ENCODE results near the gene CLK1.

CLK1 gene

DNA sequence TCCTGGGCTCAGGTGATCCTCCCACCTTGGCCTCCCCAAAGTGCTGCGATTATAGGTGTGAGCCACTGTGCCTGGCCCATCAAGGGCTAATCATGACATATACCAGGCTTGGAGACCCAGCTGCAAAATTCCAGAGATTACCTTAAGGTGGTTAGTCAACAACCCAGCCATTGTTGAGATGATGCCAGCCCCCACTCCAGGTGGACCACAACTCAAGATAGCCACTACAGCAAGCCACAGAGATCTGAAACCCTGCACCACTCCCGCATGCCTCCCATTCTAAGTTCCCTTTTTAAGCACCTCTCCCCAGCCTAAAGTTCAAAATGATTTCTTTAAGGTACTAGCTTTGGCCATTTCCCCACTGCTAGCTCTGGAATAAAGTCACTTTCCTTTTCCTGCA lies 4.6 kb upstream of the CLK1 start:
- Histone ChIP-seq H3K36me3 (ENCODE audit: insufficient read depth, low read length) (peaks cover 21% of the 10 kb centered on the region), H3K4me3 (ENCODE audit: low read length) (no peak overlapping the region), H3K4me1 (ENCODE audit: insufficient read depth, low read length) (no peaks in the 10 kb centered on the region), H3K9me3 (ENCODE audit: low read length) (no peaks in the 10 kb centered on the region), H3K27me3 (ENCODE audit: insufficient read depth, low read length) (no peaks in the 10 kb centered on the region), H2AFZ (ENCODE audit: low read depth, low read length) (no peak overlapping the region)

DNA sequence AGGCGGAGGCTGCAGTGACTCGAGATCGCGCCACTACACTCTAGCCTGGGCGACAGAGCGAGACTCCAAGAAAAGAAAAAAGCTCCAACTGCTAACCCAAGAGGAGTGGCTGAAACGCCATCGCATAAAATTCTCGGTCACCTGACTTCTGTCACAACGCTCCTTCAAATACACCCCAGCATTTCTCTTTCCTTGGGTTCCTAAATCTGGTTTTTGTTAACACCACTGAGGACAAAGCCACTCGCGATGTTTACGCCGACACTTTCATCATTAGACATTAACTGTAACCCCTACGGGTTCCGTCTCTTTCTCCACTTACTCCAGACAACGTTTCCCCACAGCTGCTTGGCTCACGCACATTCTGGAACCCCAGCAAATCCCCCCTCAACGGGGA lies 679 bp downstream of the CLK1 start:
- H3K27me3 ChIP-seq (ENCODE audit: insufficient read depth, low read length), result no peaks in the 10 kb centered on the region
- no peak overlapping the region for H2AFZ ChIP-seq (ENCODE audit: low read depth, low read length)
- H3K36me3 ChIP-seq (ENCODE audit: insufficient read depth, low read length), result peaks cover 29% of the 10 kb centered on the region
- H3K4me1 ChIP-seq (ENCODE audit: insufficient read depth, low read length), result peaks cover 11% of the 10 kb centered on the region
- no peaks in the 10 kb centered on the region for H3K9me3 ChIP-seq (ENCODE audit: low read length)
- peak overlapping the region; percentile 72 for H3K4me3 ChIP-seq (ENCODE audit: low read length)

DNA sequence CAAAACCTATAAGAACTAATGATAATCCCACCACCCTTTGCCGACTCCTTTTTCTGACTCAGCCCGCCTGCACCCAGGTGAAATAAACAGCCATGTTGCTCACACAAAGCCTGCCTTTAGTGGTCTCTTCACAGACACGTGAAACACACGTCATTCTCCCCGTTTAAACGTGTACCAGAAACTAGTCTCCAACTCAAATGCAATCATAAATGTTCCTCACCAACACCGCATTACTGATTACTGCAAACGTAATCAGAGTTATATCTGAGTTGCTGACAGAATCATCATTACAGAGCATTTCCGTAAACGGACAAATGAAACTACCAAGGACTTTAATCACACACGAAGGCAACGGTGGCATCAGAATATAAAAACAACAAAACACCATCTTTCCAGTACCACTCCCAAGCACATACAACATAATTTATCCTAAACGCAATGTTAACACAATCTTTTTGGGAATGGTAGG lies 1.9 kb downstream of the CLK1 start:
- Histone ChIP-seq H3K27me3 (ENCODE audit: insufficient read depth, low read length) (no peaks in the 10 kb centered on the region), H3K36me3 (ENCODE audit: insufficient read depth, low read length) (peaks cover 41% of the 10 kb centered on the region), H2AFZ (ENCODE audit: low read depth, low read length) (no peak overlapping the region), H3K9me3 (ENCODE audit: low read length) (no peaks in the 10 kb centered on the region), H3K4me1 (ENCODE audit: insufficient read depth, low read length) (peaks cover 11% of the 10 kb centered on the region), H3K4me3 (ENCODE audit: low read length) (peak overlapping the region; percentile 72)

DNA sequence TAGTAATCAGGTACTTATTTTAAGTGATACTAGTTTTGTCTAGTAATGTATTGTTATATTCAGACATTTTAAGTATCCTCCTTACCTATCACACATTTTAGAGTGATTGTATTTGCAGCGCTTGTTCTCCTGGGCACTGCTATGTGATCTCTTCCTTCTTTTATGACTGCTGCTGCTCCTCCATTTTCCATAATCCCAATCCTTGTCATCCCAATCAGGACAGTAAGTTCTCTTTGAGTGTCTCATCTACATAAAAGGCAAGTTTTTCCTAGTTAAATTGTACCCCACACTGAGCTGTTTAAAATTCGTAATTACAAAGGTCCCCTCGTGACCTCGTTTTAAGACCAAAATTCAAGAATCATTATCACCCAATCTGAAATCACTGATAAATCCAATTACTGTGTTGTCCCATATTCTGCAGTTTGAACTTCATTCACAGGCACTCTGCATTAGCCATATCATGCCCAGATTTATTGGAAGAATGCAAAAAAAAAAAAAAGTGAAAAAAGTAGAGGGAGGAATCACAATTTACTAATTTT lies 2.8 kb downstream of the CLK1 start:
- H3K4me1 ChIP-seq (ENCODE audit: insufficient read depth, low read length), result peaks cover 11% of the 10 kb centered on the region
- H3K27me3 ChIP-seq (ENCODE audit: insufficient read depth, low read length), result no peaks in the 10 kb centered on the region
- H3K36me3 ChIP-seq (ENCODE audit: insufficient read depth, low read length), result peaks cover 50% of the 10 kb centered on the region
- no peak overlapping the region for H2AFZ ChIP-seq (ENCODE audit: low read depth, low read length)
- H3K4me3 ChIP-seq (ENCODE audit: low read length), result peak overlapping the region; percentile 72
- H3K9me3 ChIP-seq (ENCODE audit: low read length), result no peaks in the 10 kb centered on the region

DNA sequence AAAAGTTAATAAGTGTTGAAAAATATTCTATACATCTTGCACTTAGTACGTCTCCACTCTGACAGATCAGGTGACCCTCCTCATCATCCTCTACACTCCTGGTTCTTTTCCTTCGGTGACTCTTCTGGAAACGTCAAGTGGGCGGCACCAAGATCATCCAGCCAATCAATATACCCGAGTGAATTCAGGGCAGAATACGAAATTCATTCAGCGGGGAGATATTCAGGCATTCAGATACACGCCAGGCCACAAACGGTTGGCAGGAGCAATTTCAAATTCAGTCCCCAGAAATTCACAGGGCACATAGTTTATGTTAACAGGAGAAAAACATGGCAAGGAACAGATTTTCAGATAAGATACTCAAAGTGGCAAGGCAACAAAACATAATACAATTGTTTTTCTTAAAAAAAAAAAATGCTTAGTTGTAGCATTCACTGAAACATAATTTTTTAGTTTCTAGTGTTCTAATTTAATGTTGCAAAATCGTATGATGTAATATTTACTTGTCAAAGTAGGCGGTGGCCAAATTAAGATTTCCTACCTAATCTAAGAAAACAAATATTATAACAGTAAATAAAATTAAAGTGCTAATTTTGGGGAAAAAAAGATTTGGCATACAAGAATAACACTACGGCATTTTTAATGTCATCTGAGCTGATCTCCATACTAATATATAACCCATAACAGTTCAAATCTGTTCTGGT lies 4.2 kb downstream of the CLK1 start:
- H2AFZ ChIP-seq (ENCODE audit: low read depth, low read length), result no peak overlapping the region
- H3K36me3 ChIP-seq (ENCODE audit: insufficient read depth, low read length), result peaks cover 60% of the 10 kb centered on the region
- peaks cover 11% of the 10 kb centered on the region for H3K4me1 ChIP-seq (ENCODE audit: insufficient read depth, low read length)
- peak overlapping the region; percentile 9 for H3K4me3 ChIP-seq (ENCODE audit: low read length)
- no peaks in the 10 kb centered on the region for H3K9me3 ChIP-seq (ENCODE audit: low read length)
- no peaks in the 10 kb centered on the region for H3K27me3 ChIP-seq (ENCODE audit: insufficient read depth, low read length)

DNA sequence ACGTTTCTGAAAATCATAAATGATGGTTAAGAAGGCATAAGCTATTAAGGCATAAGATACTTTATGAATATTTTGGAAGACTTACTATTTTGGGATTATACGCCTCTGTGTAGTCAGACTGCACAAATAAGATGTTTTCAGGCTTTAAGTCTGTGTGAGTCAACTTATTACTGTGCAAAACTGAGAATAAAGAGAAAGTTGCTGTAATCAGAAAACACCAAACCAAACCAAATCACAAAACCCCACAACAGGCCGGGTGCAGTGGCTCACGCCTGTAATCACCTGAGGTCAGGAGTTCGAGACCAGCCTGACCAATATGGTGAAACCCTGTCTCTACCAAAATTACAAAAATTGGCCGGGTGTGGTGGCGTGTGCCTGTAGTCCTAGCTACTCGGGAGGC lies 7.7 kb downstream of the CLK1 start:
- H3K36me3 ChIP-seq (ENCODE audit: insufficient read depth, low read length), result peaks cover 93% of the 10 kb centered on the region
- no peaks in the 10 kb centered on the region for H3K27me3 ChIP-seq (ENCODE audit: insufficient read depth, low read length)
- H3K9me3 ChIP-seq (ENCODE audit: low read length), result no peaks in the 10 kb centered on the region
- H3K4me3 ChIP-seq (ENCODE audit: low read length), result no peak overlapping the region
- H3K4me1 ChIP-seq (ENCODE audit: insufficient read depth, low read length), result peaks cover 9% of the 10 kb centered on the region
- H2AFZ ChIP-seq (ENCODE audit: low read depth, low read length), result no peak overlapping the region

DNA sequence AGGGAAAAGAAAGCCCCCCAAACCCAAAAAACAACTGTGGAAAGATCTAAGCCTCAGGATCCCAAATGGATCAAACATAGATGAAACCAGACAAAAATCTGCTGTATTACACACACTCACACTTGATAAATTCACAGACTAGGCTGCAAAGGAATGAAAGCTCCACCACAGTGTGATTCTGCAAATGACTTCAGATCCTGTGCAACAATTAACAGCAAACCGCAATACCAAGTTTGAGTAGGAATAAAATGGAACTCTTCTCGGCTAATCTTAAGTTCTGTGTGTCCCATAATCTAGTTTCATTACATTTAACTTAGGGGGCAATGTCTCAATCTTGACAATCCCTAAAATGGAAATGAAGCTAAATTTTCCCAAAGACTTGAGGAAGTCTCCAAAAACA lies 11.9 kb downstream of the CLK1 start:
- no peaks in the 10 kb centered on the region for H3K27me3 ChIP-seq (ENCODE audit: insufficient read depth, low read length)
- no peaks in the 10 kb centered on the region for H3K4me1 ChIP-seq (ENCODE audit: insufficient read depth, low read length)
- no peak overlapping the region for H2AFZ ChIP-seq (ENCODE audit: low read depth, low read length)
- H3K36me3 ChIP-seq (ENCODE audit: insufficient read depth, low read length), result peaks cover 61% of the 10 kb centered on the region
- no peaks in the 10 kb centered on the region for H3K9me3 ChIP-seq (ENCODE audit: low read length)
- H3K4me3 ChIP-seq (ENCODE audit: low read length), result no peak overlapping the region

DNA sequence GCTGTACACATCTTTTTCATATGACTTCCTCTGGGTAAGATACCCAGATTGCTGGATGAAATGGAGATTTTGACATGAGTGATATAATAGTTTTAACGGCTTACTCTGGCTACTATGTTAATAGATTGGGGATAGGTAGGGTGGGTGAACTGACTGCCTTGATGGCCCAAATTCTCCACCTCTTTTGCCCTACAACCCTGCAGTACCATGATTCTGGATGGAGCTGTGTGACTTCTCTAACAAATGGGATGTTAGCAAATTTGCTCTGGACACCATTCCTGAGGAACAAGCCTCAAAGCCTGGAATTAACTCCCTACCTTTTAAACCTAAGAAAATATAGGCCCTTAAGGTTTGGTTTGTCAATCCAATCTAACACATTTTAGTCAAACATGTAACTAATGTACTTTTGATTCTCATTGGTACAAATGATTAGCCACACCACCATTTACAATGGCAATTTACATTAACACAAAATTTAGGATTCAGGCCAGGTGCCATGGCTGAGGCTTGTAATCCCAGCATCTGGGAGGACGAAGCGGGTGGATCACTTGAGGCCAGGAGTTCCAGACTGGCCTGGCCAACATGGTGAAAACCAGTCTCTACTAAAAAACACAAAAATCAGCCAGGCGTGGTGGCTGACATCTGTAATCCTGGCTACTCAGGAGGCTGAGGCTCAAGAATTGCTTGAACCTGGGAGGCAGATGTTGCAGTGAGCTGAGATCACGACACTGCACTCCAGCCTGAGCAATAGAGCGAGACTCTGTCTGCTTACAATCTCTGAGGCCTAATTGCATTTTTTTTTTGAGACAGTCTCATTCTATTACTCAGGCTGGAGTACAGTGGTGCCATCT lies 12.8 kb downstream of the CLK1 start:
- no peaks in the 10 kb centered on the region for H3K4me1 ChIP-seq (ENCODE audit: insufficient read depth, low read length)
- peaks cover 51% of the 10 kb centered on the region for H3K36me3 ChIP-seq (ENCODE audit: insufficient read depth, low read length)
- H3K4me3 ChIP-seq (ENCODE audit: low read length), result no peak overlapping the region
- H2AFZ ChIP-seq (ENCODE audit: low read depth, low read length), result no peak overlapping the region
- no peaks in the 10 kb centered on the region for H3K9me3 ChIP-seq (ENCODE audit: low read length)
- no peaks in the 10 kb centered on the region for H3K27me3 ChIP-seq (ENCODE audit: insufficient read depth, low read length)

DNA sequence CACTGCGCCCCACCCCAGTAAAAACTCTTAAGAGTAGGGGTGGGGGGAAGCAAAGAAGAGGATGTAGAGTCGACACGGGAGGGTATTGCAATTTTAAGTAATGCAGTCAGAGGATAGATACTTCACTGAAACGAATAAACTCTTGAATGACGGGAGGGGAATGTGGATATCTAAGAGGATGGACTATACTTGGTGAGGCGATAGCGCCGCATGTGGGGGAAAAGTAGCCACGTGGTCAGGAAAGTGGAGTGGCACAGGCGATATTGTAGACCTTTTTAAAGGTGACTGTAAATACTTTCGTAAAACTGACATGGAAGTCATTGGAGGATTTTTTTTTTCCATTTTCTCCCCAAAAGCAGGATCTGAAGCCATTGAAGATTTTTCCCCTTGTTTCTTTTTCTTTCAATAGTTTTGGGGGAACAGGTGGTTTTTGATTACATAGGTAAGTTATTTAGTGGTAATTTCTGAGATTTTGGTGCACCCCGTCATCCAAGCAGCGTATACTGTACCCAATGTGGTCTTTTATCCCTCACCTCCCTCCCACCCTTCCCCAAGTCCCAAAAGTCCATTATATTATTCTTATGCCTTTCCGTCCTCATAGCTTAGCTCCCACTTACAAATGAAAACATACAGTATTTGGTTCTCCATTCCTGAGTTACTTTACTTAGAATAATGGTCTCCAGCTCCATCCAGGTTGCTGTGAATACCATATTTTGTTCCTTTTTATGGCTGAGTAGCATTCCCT lies 13.8 kb downstream of the CLK1 start:
- H2AFZ ChIP-seq (ENCODE audit: low read depth, low read length), result no peak overlapping the region
- H3K27me3 ChIP-seq (ENCODE audit: insufficient read depth, low read length), result no peaks in the 10 kb centered on the region
- H3K4me1 ChIP-seq (ENCODE audit: insufficient read depth, low read length), result no peaks in the 10 kb centered on the region
- H3K36me3 ChIP-seq (ENCODE audit: insufficient read depth, low read length), result peaks cover 45% of the 10 kb centered on the region
- no peak overlapping the region for H3K4me3 ChIP-seq (ENCODE audit: low read length)
- H3K9me3 ChIP-seq (ENCODE audit: low read length), result no peaks in the 10 kb centered on the region

DNA sequence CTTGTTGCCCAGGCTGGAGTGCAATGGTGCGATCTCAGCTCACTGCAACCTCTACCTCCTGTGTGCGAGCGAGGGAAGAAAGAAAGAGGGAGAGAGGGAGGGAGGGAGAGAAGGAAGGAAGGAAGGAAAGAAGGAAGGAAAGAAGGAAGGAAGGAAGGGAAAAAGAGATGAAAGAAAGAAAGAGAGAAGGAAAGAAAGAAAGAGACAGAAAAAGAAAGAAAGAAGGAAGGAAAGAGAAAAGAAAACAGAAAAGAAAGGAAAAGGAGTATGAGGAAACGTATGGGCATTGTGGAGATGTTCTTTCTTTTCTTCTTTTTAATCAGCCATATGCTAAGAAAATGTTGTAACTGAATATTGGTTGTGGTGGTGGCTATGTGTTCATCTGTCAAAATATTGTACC lies 16.5 kb downstream of the CLK1 start:
- Histone ChIP-seq H3K27me3 (ENCODE audit: insufficient read depth, low read length) (no peaks in the 10 kb centered on the region), H3K9me3 (ENCODE audit: low read length) (no peaks in the 10 kb centered on the region), H3K4me1 (ENCODE audit: insufficient read depth, low read length) (no peaks in the 10 kb centered on the region), H3K36me3 (ENCODE audit: insufficient read depth, low read length) (peaks cover 20% of the 10 kb centered on the region), H3K4me3 (ENCODE audit: low read length) (no peak overlapping the region), H2AFZ (ENCODE audit: low read depth, low read length) (no peak overlapping the region)

DNA sequence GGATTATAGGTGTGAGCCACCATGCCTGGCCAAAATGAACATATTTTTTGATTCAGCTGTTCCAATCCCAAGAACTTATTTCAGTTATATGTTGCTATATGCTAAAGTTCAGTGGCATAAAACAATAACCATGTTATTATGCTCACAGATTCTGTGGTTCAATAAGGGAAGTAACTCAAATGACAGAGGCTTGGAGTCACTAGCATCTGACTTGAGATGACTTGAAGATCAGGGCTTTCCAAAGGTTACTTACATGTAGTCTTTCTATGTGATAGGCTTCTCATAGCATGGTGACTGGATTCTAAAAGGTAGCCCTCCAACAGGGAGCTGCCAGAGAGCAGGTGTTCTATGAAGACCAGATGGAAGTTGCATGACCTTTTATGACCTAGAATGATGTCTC lies 17.2 kb downstream of the CLK1 start:
- H3K27me3 ChIP-seq (ENCODE audit: insufficient read depth, low read length), result no peaks in the 10 kb centered on the region

DNA sequence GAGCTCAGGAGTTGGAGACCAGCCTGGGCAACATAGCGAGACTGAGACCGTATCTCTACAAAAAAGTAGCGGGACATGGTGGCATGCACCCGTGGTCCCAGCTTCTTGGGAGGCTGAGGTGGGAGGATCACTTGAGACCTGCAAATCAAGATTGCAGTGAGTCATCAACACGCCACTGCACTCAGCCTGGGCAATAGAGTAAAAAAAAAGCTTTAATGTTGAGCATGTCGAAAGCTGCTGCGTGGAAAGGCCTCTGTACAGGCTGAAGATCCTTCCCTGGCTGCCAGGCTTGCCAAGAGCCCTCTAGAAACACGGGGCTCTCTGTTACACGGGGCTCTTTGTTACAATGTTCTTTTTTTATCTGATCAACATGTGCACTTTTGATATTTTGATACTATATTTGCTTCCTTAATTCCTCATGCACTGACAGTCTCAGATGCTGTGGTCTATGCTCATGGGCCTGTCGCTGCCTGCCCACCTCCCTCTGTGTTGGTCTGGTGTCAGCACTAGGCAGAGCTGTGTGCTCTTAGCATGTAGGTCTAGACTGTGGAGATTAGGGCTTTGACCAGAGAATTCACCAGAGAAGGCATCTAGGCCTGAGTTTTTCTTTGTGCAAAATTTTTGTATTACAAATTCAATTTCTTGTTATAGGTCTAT lies 18.7 kb downstream of the CLK1 start:
- no peaks in the 10 kb centered on the region for H3K4me1 ChIP-seq (ENCODE audit: insufficient read depth, low read length)
- no peaks in the 10 kb centered on the region for H3K36me3 ChIP-seq (ENCODE audit: insufficient read depth, low read length)
- no peaks in the 10 kb centered on the region for H3K27me3 ChIP-seq (ENCODE audit: insufficient read depth, low read length)
- H2AFZ ChIP-seq (ENCODE audit: low read depth, low read length), result no peak overlapping the region
- no peaks in the 10 kb centered on the region for H3K9me3 ChIP-seq (ENCODE audit: low read length)
- no peak overlapping the region for H3K4me3 ChIP-seq (ENCODE audit: low read length)

More for the DNA sequence above, 17.2 kb downstream of the CLK1 start:
- peaks cover 13% of the 10 kb centered on the region for H3K36me3 ChIP-seq (ENCODE audit: insufficient read depth, low read length)
- no peaks in the 10 kb centered on the region for H3K9me3 ChIP-seq (ENCODE audit: low read length)
- H3K4me3 ChIP-seq (ENCODE audit: low read length), result no peak overlapping the region
- H2AFZ ChIP-seq (ENCODE audit: low read depth, low read length), result no peak overlapping the region
- H3K4me1 ChIP-seq (ENCODE audit: insufficient read depth, low read length), result no peaks in the 10 kb centered on the region

Measured in neuron (in vitro differentiated cells).